Skeletal muscle satellite cell (primary cell): ENCODE data around the gene TTR. TPM values are rescaled to one million over a fixed set of nuclear protein-coding genes. Genes with fewer than 3 reads are reported as not detected.

ENCODE experiments used
- H3K27me3 ChIP-seq: 2 replicates; pipeline ENCODE4 v1.7.0; 2013; ENCODE audit warnings: low read length; ENCODE audit not compliant: control insufficient read depth, insufficient read depth
- H3K36me3 ChIP-seq: 2 replicates; pipeline ENCODE4 v1.7.0; 2013; ENCODE audit warnings: mild to moderate bottlenecking, control low read depth, low read length; ENCODE audit not compliant: insufficient read depth
- H3K4me1 ChIP-seq: 2 replicates; pipeline ENCODE4 v1.7.0; 2013; ENCODE audit warnings: low read length; ENCODE audit not compliant: control insufficient read depth, insufficient read depth
- H3K4me2 ChIP-seq: 2 replicates; pipeline ENCODE4 v1.7.0; 2013; ENCODE audit warnings: mild to moderate bottlenecking, low read length
- H3K4me3 ChIP-seq: 2 replicates; pipeline ENCODE4 v1.7.0; 2013; ENCODE audit warnings: low read length
- H3K9ac ChIP-seq: 2 replicates; pipeline ENCODE4 v1.7.0; 2013; ENCODE audit warnings: mild to moderate bottlenecking, low read depth, low read length, moderate library complexity
- H3K9me3 ChIP-seq: replicated peaks from 2 replicates; pipeline ENCODE4 v1.7.0; 2013; ENCODE audit warnings: mild to moderate bottlenecking, control low read depth, low read length
- total RNA-seq: library from RNA; depleted of rRNA; stranded (reverse); fragments of >200 nt; gene quantifications from 2 replicates; pipeline ENCODE4 v1.2.3, GENCODE V29; 2012; rRNA removed

The TTR gene
- not detected in 2 replicates for total RNA-seq

DNA sequence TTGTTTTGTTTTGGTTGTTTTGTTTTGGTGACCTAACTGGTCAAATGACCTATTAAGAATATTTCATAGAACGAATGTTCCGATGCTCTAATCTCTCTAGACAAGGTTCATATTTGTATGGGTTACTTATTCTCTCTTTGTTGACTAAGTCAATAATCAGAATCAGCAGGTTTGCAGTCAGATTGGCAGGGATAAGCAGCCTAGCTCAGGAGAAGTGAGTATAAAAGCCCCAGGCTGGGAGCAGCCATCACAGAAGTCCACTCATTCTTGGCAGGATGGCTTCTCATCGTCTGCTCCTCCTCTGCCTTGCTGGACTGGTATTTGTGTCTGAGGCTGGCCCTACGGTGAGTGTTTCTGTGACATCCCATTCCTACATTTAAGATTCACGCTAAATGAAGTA is at the start of gene TTR:
Gene TTR (plus strand): TSS at position 250 of the 400 bp plus-strand sequence. CDS start 26 bp downstream, at position 276.
- Histone ChIP-seq H3K4me1 (no peaks in the 10 kb centered on the region), H3K27me3 (no peaks in the 10 kb centered on the region), H3K36me3 (no peaks in the 10 kb centered on the region), H3K9me3 (no peaks in the 10 kb centered on the region), H3K9ac (no peak within 1 kb of the TSS), H3K4me3 (no peak within 1 kb of the TSS), H3K4me2 (no peak within 1 kb of the TSS)

DNA sequence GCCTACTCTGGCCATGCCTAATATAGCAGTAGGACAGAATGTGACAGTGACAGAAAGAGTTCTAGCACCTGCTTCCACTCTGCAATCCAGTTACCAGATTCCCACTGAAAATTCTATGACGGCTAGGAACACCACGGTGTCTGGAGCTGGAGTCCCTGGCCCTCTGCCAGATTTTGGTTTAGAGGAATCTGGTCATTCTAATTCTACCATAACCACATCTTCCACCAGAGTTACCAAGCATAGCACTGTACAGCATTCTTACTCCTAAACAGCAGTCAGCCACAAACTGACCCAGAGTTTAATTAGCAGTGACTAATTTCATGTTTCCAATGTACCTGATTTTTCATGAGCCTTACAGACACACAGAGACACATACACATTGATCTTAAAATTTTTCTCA is 45.2 kb upstream of the TTR start:
- Histone ChIP-seq H3K4me3 (no peak overlapping the region), H3K4me1 (no peaks in the 10 kb centered on the region), H3K9me3 (no peaks in the 10 kb centered on the region), H3K9ac (no peak overlapping the region), H3K4me2 (no peak overlapping the region), H3K27me3 (no peaks in the 10 kb centered on the region), H3K36me3 (no peaks in the 10 kb centered on the region)

DNA sequence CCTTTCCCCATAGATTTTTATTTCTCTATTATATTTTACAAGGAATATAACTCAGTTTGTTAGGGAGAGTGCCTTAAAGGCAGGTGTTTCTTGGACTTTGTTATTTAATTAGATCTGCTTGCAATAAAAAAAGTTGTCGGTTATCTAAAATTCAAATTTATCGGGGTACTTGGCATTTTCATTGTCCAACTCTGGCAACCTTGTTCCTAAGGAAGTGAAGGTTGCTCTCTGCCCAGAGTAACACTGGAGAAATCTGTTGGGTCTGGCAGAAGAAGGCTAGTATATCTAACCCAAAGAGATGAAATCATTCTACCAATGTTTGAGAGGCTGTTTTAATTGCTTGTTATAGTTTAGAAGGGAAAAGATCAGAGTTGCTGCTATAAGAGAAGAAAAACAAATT is 42.8 kb upstream of the TTR start:
- Histone ChIP-seq H3K9me3 (no peaks in the 10 kb centered on the region), H3K4me2 (no peak overlapping the region), H3K4me1 (no peaks in the 10 kb centered on the region), H3K9ac (no peak overlapping the region), H3K36me3 (no peaks in the 10 kb centered on the region), H3K27me3 (no peaks in the 10 kb centered on the region), H3K4me3 (no peak overlapping the region)

DNA sequence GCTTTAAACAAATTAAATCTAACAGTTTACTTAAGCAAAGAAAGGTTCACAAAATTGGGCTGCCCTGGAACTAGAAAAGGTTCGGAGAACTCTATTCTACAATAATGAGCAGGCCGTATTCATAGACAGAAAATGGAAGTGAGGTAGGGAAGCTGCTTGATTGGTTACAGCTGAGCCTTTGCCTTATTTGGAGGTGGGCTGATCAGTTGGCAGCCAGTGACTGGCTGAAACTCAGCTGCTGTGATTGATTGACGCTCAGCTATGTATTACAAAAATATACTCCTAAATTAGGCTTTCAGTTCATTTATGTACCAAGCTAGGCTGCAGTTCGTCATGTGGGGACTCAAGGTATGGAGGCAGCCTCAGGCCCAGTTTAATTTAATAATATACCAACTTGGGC is 42.3 kb upstream of the TTR start:
- H3K36me3 ChIP-seq, result no peaks in the 10 kb centered on the region
- no peaks in the 10 kb centered on the region for H3K27me3 ChIP-seq
- no peaks in the 10 kb centered on the region for H3K9me3 ChIP-seq
- no peak overlapping the region for H3K9ac ChIP-seq
- no peaks in the 10 kb centered on the region for H3K4me1 ChIP-seq
- H3K4me3 ChIP-seq, result no peak overlapping the region
- no peak overlapping the region for H3K4me2 ChIP-seq

DNA sequence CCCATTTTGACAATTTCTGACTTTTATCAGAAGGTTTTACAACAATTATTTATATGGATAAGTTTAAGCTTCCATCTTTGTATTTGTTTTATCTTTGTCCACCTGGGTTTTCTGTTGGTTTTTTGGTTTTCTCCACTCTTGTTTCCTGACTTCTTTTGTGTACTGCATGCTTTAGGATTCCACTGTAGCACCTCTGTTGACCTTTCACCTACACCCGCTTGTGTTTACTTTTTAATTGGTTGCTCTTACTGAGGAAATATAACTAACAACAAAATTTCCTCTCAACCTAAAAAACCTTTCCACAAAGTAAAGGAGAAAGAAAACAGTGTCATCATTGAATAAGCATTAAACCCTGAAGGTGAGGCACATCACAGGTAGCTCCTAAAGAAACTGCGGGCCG is 39.8 kb upstream of the TTR start:
- Histone ChIP-seq H3K4me3 (no peak overlapping the region), H3K36me3 (no peaks in the 10 kb centered on the region), H3K9me3 (no peaks in the 10 kb centered on the region), H3K4me1 (no peaks in the 10 kb centered on the region), H3K4me2 (no peak overlapping the region), H3K27me3 (no peaks in the 10 kb centered on the region), H3K9ac (no peak overlapping the region)

DNA sequence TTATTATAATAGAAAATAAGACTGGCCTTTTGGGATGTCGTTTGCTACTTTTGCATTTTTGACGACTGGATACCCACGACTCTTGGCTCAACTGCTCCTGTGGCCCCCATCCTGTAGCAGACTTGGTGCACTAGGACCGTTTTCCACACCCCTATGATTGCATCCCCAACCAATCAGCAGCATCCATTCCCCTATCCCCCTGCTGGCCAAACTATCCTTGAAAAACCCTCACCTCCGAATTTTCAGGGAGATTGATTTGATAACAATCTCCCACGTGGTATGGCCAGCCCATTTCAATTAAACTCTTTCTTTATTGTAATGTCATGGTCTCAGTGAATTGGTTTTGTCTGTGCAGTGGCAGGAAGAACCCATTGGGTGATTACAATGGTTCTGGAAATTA is 37.9 kb upstream of the TTR start:
- H3K9me3 ChIP-seq, result no peaks in the 10 kb centered on the region
- H3K4me2 ChIP-seq, result no peak overlapping the region
- no peak overlapping the region for H3K9ac ChIP-seq
- H3K4me1 ChIP-seq, result no peaks in the 10 kb centered on the region
- H3K27me3 ChIP-seq, result no peaks in the 10 kb centered on the region
- H3K4me3 ChIP-seq, result no peak overlapping the region
- H3K36me3 ChIP-seq, result no peaks in the 10 kb centered on the region

DNA sequence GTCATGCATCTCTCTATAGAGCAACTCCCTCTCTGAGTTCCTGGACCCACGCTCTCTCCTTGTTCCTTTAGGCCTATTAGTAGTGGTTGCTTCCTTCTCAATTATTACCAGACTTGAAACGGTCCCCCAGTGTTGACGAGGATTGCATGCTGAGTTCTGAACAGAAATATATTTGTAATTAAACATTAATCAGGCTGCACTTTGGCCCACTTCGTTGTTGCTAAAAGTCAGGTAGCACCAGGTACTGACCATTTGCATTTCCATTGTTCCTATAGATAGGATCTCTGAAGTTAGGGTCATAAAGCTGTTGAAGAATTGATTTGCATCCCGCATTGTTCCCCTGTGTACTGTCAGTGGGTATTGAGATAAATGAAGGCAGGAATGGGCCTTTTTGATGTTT is 36.9 kb upstream of the TTR start:
- no peaks in the 10 kb centered on the region for H3K27me3 ChIP-seq
- no peaks in the 10 kb centered on the region for H3K36me3 ChIP-seq
- no peaks in the 10 kb centered on the region for H3K4me1 ChIP-seq
- no peaks in the 10 kb centered on the region for H3K9me3 ChIP-seq
- H3K9ac ChIP-seq, result no peak overlapping the region
- no peak overlapping the region for H3K4me3 ChIP-seq
- H3K4me2 ChIP-seq, result no peak overlapping the region

DNA sequence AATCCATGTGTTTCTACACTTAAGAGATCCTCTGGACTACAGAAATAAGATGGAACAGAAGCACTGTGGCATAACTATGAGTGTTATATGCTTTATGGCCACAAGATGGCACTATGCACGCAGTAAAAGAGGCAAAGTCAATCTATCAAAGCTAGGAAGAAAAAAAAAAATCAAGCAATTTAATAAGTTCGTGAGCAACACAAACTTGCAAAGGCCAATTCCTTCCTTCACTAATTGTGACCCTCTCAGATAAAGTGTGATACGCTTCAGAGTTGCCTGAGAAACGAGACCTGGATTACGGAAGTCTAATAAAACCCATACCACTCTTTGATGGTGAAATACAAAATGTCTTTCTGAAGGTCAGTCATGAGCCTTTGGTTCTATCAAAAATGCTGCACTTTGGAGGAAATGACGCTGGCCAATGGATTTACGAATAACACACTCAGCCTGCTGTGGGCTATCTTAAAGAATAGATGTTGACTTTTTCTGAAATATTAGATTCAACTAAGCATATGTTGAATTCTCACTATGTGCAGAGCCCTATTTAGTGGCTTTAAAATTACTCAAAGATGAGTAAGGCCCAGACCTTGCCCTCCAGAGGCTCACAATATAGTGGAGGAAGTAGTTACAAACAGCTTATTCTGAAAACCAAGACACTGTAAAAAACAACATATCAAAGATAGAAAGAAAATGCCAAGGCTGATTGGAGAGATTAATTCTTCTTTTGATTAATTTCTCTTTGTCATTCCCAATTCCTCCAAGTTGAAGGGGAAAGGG is 35.5 kb upstream of the TTR start:
- Histone ChIP-seq H3K4me3 (no peak overlapping the region), H3K4me2 (peak overlapping the region; percentile 42), H3K4me1 (no peaks in the 10 kb centered on the region), H3K27me3 (no peaks in the 10 kb centered on the region), H3K36me3 (no peaks in the 10 kb centered on the region), H3K9ac (no peak overlapping the region), H3K9me3 (no peaks in the 10 kb centered on the region)

DNA sequence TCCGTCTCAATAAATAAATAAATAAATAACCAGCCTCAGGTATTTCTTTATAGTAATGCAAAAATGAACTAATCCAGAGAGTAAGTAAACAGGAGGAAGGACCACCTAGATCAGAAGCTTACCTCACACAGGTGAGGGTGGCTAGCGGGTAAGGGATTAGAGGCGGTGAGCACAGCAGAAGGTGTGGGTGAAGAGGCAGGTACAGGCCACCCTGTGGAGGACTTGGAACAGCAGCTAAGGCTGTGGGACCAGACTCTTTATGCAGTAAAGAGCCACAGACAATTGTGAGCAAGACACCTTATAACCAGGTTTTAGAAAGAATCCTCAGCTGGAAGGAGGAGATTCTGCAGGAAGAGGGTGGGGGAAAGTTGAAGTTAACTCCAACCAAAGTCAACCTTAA is 34.2 kb upstream of the TTR start:
- Histone ChIP-seq H3K4me1 (no peaks in the 10 kb centered on the region), H3K4me3 (no peak overlapping the region), H3K27me3 (no peaks in the 10 kb centered on the region), H3K9me3 (no peaks in the 10 kb centered on the region), H3K4me2 (no peak overlapping the region), H3K9ac (no peak overlapping the region), H3K36me3 (no peaks in the 10 kb centered on the region)

DNA sequence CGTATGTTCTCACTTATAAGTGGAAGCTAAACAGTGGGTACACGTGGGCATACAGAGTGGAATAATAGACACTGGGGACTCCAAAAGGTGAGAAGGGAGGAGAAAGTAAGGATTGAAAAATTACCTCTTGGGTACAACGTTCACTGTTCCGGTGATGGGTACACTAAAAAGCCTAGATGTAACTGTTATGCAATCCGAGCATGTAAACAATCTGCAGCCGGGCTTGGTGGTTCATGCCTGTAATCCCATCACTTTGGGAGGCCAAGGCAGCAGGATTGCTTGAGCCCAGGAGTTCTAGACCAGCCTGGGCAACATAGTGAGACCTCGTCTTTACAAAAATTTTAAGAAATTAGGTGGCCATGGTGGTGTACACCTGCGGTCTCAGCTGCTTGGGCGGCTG is 33.1 kb upstream of the TTR start:
- H3K9me3 ChIP-seq, result no peaks in the 10 kb centered on the region
- H3K4me3 ChIP-seq, result no peak overlapping the region
- no peak overlapping the region for H3K9ac ChIP-seq
- no peak overlapping the region for H3K4me2 ChIP-seq
- H3K27me3 ChIP-seq, result peaks cover 4% of the 10 kb centered on the region
- H3K4me1 ChIP-seq, result no peaks in the 10 kb centered on the region
- H3K36me3 ChIP-seq, result no peaks in the 10 kb centered on the region

DNA sequence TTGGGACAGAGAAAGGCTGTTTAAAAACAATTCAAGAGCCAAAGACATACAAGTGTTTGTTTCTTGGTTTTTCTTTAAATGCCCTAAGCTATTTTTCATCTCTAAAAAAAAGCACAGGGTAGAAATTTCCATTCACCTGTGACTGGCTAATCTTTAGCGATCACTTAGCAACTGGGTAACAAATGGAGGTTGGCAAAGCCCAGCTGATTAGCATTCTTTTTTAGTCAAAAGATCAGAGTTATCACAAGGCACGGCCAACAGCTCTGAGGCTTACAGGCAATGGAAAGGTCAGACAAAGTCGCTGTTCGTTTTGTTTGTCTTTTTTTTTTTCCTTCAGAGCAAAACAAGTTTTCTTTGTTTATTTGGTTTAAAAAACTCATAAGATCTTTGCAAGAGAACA is 29.0 kb upstream of the TTR start:
- H3K9me3 ChIP-seq, result no peaks in the 10 kb centered on the region
- no peak overlapping the region for H3K4me3 ChIP-seq
- no peak overlapping the region for H3K9ac ChIP-seq
- H3K4me1 ChIP-seq, result no peaks in the 10 kb centered on the region
- peaks cover 4% of the 10 kb centered on the region for H3K27me3 ChIP-seq
- H3K4me2 ChIP-seq, result no peak overlapping the region
- no peaks in the 10 kb centered on the region for H3K36me3 ChIP-seq

DNA sequence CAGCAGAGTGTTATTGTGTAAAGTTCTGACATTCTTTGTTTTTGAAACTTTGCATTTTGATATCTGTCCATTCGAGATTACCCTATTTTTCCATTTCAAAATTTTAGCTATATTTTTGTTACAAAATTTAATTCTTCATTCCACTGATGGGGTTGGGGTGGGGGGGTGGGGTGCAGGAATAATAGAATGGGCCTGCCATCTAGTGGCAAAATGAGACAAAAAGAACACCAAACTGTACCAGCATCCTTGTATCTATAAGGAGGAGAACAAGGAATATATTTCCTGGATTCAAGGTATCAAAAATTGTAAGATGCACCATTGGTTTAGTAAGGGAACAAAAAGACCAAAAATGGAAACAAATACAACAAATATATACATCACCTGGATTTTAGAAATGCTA is 27.9 kb upstream of the TTR start:
- Histone ChIP-seq H3K27me3 (peaks cover 4% of the 10 kb centered on the region), H3K4me3 (no peak overlapping the region), H3K9me3 (no peaks in the 10 kb centered on the region), H3K4me2 (no peak overlapping the region), H3K9ac (no peak overlapping the region), H3K4me1 (no peaks in the 10 kb centered on the region), H3K36me3 (no peaks in the 10 kb centered on the region)
